Gastroesophageal sphincter (tissue), 4 donors: Measurements from ENCODE around the gene RPGRIP1L. TPM values are rescaled to one million over a fixed set of nuclear protein-coding genes. Genes with fewer than 3 reads are reported as not detected.

ENCODE experiments used
- ATAC-seq: fragments of 150-250 bp; one replicate; pipeline ENCODE4 v1.9.1; 2016; ENCODE audit warnings: mild to moderate bottlenecking, moderate library complexity
- H3K27ac ChIP-seq, 4 donors: fragments of 200-600 bp; sonication (generic) in 3 of 4; 1 replicate in 3 of 4; 2 replicates in 1 of 4; pipeline ENCODE4 v1.5.1; 2016 to 2019
- H3K27me3 ChIP-seq: fragments of 200-600 bp; sonication (generic); one replicate; pipeline ENCODE4 v1.5.1; 2019
- H3K36me3 ChIP-seq, 2 donors: fragments of 200-600 bp; sonication (generic); one replicate each; pipeline ENCODE4 v1.5.1; 2019; ENCODE audit warnings: control low read depth in 1 of 2
- H3K4me1 ChIP-seq, 3 donors: fragments of 200-600 bp; sonication (generic); 1 replicate in 2 of 3; 2 replicates in 1 of 3; pipeline ENCODE4 v1.5.1; 2016 to 2019; ENCODE audit warnings: control low read depth in 2 of 3
- H3K4me3 ChIP-seq, 2 donors: fragments of 200-600 bp; sonication (generic); one replicate each; pipeline ENCODE4 v1.5.1; 2019; ENCODE audit warnings: mild to moderate bottlenecking in 1 of 2, moderate library complexity in 1 of 2
- H3K9me3 ChIP-seq, 3 donors: fragments of 200-600 bp; sonication (generic); one replicate each; pipeline ENCODE4 v1.5.1; 2017 to 2019; ENCODE audit warnings: control low read depth in 2 of 3
- CTCF ChIP-seq, 4 experiments: fragments of 200-600 bp in 2 of 4; fragments of 450-650 bp in 2 of 4; sonication (generic) in 1 of 4; IDR thresholded peaks; one replicate each; pipeline ENCODE4 v1.5.1; 2017 to 2019; ENCODE audit warnings: antibody characterized with exemption in 4 of 4, mild to moderate bottlenecking in 2 of 4, moderate library complexity in 2 of 4
- EP300 ChIP-seq: sonication (generic); formaldehyde crosslinking; IDR thresholded peaks from one replicate; pipeline ENCODE4 v1.6.1; 2017; ENCODE audit warnings: antibody characterized with exemption, mild to moderate bottlenecking
- POLR2A ChIP-seq, 2 donors: fragments of 450-650 bp; IDR thresholded peaks; one replicate each; pipeline ENCODE4 v1.6.1; 2017; ENCODE audit warnings: antibody characterized with exemption in 2 of 2, mild to moderate bottlenecking in 2 of 2, moderate library complexity in 1 of 2
- POLR2AphosphoS5 ChIP-seq: sonication (generic); formaldehyde crosslinking; IDR thresholded peaks from one replicate; pipeline ENCODE4 v1.6.1; 2017; ENCODE audit warnings: antibody characterized with exemption
- WGBS, 2 donors: methylation state at CpG; one replicate each; pipeline ENCODE4 v1.1.5; 2018; ENCODE audit warnings: low coverage in 1 of 2; 5-methylcytosine and 5-hydroxymethylcytosine counted together
- total RNA-seq, 4 donors: library from RNA; depleted of rRNA; stranded (reverse); fragments of >200 nt; gene quantifications; one replicate each; pipeline ENCODE4 v1.1.0, GENCODE V29; 2016

RPGRIP1L gene
- total RNA-seq, 4 donors from 2014 or later = 3.5 to 5.4 (median 4.8) TPM

GRCh38 chr16:53651357-53651756 lies 52.3 kb downstream of the RPGRIP1L start:
- Histone ChIP-seq H3K27me3 (no peaks in the 10 kb centered on the region), H3K36me3 (peaks cover 0 to 52% of the 10 kb centered on the region in 2 donors), H3K4me3 (no peak overlapping the region), H3K9me3 (no peaks in the 10 kb centered on the region), H3K4me1 (no peaks in the 10 kb centered on the region), H3K27ac (no peak overlapping the region)
- WGBS, 2 donors = 63 to 82% methylated on average over 2 of the region's 2 CpGs
- TF ChIP-seq EP300 (no peak), POLR2AphosphoS5 (no peak), POLR2A (IDR thresholded peaks at IDR 0.05) (no peak), CTCF (IDR thresholded peaks at IDR 0.05) (no peak)
- ATAC-seq = no peak

DNA sequence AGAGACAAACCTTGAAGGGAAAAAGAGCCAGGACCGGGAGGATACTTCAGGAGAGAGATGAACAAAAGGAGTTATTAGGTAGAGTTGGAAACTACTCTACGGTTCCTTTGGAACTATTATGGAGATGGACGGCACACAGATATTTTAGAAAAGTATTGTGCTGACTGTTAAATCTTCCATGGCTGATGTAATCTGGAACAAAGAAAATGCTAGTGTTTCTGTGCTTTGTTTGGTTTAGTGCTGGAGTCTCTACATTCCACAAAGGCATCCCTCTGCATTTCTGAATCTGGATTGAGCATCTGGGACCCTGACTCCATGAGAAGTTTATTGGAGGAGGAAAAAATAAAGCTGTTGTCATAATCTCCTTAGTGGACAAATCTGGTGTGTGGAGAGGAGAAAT lies 57.2 kb downstream of the RPGRIP1L start:
- no peak for ATAC-seq
- H3K36me3 ChIP-seq = peaks cover 0 to 50% of the 10 kb centered on the region in 2 donors

GRCh38 chr16:53643474-53643873 lies 60.2 kb downstream of the RPGRIP1L start:
- H3K27ac ChIP-seq = no peak overlapping the region
- ATAC-seq = no peak
- 77 to 100% methylated on average over 1 of the region's 1 CpG for WGBS, 2 donors

More for the DNA sequence above, 57.2 kb downstream of the RPGRIP1L start:
- no peak overlapping the region for H3K27ac ChIP-seq
- no peaks in the 10 kb centered on the region for H3K4me1 ChIP-seq
- no peak overlapping the region for H3K4me3 ChIP-seq
- TF ChIP-seq POLR2AphosphoS5 (no peak), POLR2A (IDR thresholded peaks at IDR 0.05) (no peak), CTCF (IDR thresholded peaks at IDR 0.05) (no peak), EP300 (no peak)
- H3K9me3 ChIP-seq = peaks cover 0 to 15% (median 0%) of the 10 kb centered on the region in 3 donors
- 65 to 98% methylated on average over 3 of the region's 3 CpGs for WGBS, 2 donors
- H3K27me3 ChIP-seq = no peaks in the 10 kb centered on the region

DNA sequence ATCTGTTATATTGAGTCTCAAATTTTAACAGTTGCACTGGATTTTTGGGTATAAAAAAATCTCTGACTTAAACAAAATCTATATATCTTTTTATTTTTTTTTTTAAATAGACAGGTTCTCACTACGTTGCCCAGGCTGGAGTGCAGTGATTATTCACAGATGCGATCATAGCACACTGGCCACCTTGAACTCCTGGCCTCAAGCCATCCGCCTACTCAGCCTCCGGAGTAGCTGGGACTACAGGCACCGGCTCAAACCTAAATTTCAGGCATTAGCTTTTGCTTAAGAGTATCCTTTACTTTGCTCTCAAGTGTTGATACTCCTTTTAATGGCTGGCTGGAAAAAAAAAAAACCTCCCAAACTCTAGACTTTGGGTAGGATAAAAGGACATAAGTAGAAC lies 61.6 kb downstream of the RPGRIP1L start:
- Histone ChIP-seq H3K4me3 (no peak overlapping the region), H3K4me1 (no peaks in the 10 kb centered on the region), H3K27ac (no peak overlapping the region), H3K36me3 (peaks cover 0 to 49% of the 10 kb centered on the region in 2 donors), H3K27me3 (no peaks in the 10 kb centered on the region), H3K9me3 (peaks cover 0 to 15% (median 0%) of the 10 kb centered on the region in 3 donors)
- ATAC-seq = no peak
- 39 to 65% methylated on average over 4 to 5 of the region's 5 CpGs for WGBS, 2 donors
- TF ChIP-seq POLR2AphosphoS5 = no peak
- no peak for TF ChIP-seq EP300
- no peak for TF ChIP-seq POLR2A (IDR thresholded peaks at IDR 0.05)
- TF ChIP-seq CTCF (IDR thresholded peaks at IDR 0.05) = no peak

More at GRCh38 chr16:53643474-53643873, 60.2 kb downstream of the RPGRIP1L start:
- H3K4me3 ChIP-seq = no peak overlapping the region
- no peak for TF ChIP-seq CTCF (IDR thresholded peaks at IDR 0.05)
- TF ChIP-seq EP300 = no peak
- TF ChIP-seq POLR2A (IDR thresholded peaks at IDR 0.05) = no peak
- TF ChIP-seq POLR2AphosphoS5 = no peak
- H3K36me3 ChIP-seq = peaks cover 0 to 61% of the 10 kb centered on the region in 2 donors
- no peaks in the 10 kb centered on the region for H3K27me3 ChIP-seq
- H3K4me1 ChIP-seq = no peaks in the 10 kb centered on the region
- H3K9me3 ChIP-seq = peaks cover 0 to 15% (median 0%) of the 10 kb centered on the region in 3 donors

- TF ChIP-seq POLR2A (IDR thresholded peaks at IDR 0.05) = no peak
- TF ChIP-seq CTCF (IDR thresholded peaks at IDR 0.05) = no peak
- TF ChIP-seq POLR2AphosphoS5 = no peak
- no peak for TF ChIP-seq EP300
- Histone ChIP-seq H3K4me3 (no peak overlapping the region), H3K27me3 (no peaks in the 10 kb centered on the region), H3K27ac (no peak overlapping the region), H3K4me1 (no peaks in the 10 kb centered on the region), H3K36me3 (peaks cover 0 to 34% of the 10 kb centered on the region in 2 donors), H3K9me3 (no peaks in the 10 kb centered on the region)
- WGBS, 2 donors = 85 to 90% methylated on average over 2 of the region's 2 CpGs
- no peak for ATAC-seq
These were observed 66.7 kb downstream of the RPGRIP1L start for GRCh38 chr16:53636978-53637377.
